HG02840 (cell line): ENCODE data around the gene GOLGA8N.
"Not testable (repeated sequence)": the region's sequence is repeated elsewhere in the genome, so short reads cannot be mapped to it uniquely, and the experiment has no call there.

Experiments
- ATAC-seq: cut with Tn5 transposase; IDR thresholded peaks from one replicate; pipeline ENCODE4 v1.9.1; 2021; ENCODE audit warnings: mild to moderate bottlenecking, moderate library complexity, moderate number of reproducible peaks; ENCODE audit not compliant: unreplicated experiment, low FRiP score

Gene GOLGA8N

DNA sequence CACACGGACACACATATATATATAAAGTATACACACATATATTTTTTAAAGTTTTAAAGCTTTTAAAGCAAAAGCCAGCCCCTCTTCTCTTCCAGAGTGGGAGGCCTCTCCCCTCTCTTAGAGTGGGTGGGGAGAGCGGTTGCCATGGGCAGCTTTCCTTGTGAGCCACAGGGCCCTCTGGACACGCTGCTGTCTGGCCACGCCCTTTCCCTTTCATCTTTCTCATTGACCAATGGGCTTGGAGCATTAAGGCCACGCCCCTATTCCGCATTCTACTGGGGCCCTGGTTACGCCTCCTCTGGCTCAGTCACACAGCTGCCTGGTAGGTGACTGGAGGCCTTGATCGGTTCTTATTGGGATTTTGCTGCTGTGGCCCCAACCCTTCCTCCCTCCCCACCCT lies at the start of gene GOLGA8N:
GOLGA8N (plus strand) TSS at position 306 of the 400 bp plus-strand sequence.
- ATAC-seq, result not testable (repeated sequence)

- not testable (repeated sequence) for ATAC-seq
These were observed 49.8 kb upstream of the GOLGA8N start for GRCh38 chr15:32543456-32543855.

GRCh38 chr15:32545129-32545528 lies 48.1 kb upstream of the GOLGA8N start:
- ATAC-seq, result not testable (repeated sequence)

DNA sequence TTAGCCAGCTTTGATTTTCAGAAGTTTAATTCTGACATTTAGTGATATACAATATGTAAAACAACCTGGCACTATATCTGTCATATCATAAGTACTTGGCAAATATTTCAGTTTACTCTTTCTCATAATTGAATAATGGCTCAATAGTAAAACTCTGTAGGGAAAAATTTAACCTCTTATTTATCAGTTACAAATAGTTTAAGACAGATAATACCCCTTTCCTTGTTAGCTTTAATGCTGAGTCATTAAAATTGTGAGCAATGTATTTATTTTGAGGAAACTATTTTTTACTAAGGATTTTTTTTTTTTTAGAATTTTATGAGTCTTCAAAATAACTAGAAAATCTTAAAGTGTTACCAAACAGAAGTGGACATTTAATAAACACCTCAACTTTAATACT lies 38.7 kb upstream of the GOLGA8N start:
- ATAC-seq, result not testable (repeated sequence)

DNA sequence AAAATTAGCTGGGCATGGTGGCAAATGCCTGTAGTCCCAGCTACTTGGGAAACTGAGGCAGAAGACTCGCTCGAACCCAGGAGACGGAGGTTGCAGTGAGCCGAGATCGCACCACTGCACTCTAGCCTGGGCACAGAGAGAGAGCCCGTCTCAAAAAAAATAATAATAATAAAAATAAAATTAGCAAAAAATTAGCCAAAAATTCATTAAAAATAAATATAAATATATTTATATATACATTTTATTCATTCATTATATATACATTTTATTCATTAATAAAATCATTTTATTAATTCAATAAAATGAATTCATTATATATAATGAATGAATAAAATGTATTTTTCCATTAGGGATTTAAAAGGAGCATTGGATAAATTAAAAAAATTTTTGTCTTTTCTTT lies 31.1 kb upstream of the GOLGA8N start:
- not testable (repeated sequence) for ATAC-seq

- ATAC-seq, result not testable (repeated sequence)
These were observed 24.3 kb upstream of the GOLGA8N start for GRCh38 chr15:32568988-32569387.

GRCh38 chr15:32578482-32578881 lies 14.8 kb upstream of the GOLGA8N start:
- ATAC-seq, result not testable (repeated sequence)

DNA sequence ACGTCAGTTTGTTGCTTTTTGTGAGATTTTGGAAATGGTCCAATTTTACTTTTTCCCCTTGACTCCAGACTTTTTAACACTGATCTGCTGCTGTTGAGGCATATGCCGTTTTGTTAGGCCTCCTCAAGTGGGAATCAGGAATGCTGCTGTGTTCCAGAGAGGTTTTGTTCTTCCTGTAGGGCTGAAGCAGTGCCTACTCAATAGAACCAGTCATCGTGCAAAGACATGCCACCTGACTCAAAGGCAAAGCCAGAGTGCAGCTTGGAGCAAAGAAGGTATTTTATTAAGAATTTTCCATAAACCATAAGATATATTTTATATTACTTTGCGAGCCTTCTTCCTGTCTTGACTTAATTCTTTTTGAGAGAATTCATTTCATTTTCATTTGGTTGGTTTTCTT lies 7.4 kb upstream of the GOLGA8N start:
- ATAC-seq, result not testable (repeated sequence)

GRCh38 chr15:32609518-32609917 lies 16.3 kb downstream of the GOLGA8N start:
- not testable (repeated sequence) for ATAC-seq

- not testable (repeated sequence) for ATAC-seq
These were observed 17.5 kb downstream of the GOLGA8N start for GRCh38 chr15:32610719-32611118.

DNA sequence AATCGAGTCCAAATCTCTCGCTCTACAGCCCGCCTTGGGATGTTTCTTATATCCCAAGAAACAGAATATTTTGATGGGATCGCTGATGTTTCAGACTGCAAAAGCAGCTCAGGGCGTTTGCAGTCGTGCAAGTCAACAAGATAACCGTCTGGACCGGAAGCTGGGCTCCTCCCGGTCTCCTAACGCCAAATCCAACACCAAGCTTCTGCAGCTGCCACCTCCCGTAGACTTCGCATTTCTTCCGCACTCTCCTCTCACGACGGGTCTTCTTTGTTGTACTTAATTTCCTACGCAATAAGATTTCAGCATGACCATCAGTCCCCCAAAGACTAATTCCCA lies 21.4 kb downstream of the GOLGA8N start:
- peak; percentile 16 for ATAC-seq

DNA sequence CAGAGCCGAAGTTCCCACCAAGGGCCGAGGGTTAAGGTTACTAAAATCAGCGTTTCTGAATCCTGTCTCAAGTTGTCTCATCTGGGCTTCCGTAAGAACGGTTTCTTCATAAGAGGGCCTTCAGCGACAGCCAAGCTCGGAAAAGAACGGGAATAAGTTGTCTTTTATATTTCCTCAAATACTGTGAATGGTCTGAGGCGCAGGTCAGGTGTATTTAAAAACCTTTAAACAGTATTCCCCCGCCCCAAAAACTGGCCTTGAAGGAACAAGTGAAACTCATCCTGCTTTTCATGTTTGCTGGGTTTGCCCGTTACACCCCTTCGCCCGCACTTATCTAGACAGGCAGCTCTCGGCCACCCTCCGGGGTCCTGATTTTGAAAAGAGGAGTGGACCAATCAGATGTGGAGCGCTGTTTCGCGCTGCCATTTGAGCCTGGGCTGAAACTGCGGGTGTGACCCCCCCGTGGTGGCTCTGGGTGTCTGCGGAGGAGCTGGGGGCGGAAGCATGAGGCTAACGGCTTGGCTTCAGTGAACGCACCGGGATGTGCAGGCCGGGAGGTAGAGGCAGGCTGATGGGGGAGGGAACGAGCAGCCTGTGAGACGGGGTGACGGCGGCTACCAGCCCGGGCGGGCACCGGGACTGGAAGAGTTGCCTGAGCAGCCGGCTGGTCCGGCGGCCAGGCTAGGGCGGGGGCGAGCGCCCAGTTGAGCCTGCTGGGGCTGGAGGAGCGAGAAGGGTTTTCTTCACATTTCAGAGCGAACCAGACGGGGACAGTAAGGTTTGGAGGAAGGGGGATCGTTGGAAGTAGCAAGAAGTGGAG lies 22.0 kb downstream of the GOLGA8N start, which contains the start of gene ARHGAP11A:
ARHGAP11A (plus strand) TSS at position 454 of the 820 bp plus-strand sequence. CDS start 708 bp downstream, outside the sequence.
- peak; percentile 71 for ATAC-seq

GRCh38 chr15:32615871-32616426 lies 22.7 kb downstream of the GOLGA8N start:
- peak; percentile 5 for ATAC-seq

DNA sequence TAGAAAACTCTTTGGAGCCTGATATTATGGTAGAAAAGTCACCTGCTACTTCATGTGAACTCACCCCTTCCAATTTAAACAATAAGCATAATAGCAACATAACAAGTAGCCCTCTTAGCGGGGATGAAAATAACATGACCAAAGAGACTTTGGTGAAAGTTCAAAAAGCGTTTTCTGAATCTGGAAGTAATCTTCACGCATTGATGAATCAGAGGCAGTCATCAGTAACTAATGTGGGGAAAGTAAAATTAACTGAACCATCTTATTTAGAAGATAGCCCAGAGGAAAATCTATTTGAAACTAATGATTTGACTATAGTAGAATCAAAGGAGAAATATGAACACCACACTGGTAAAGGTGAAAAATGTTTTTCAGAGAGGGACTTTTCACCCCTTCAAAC lies 43.2 kb downstream of the GOLGA8N start:
- ATAC-seq, result no peak

GRCh38 chr15:32636908-32637567 lies 43.8 kb downstream of the GOLGA8N start:
- no peak for ATAC-seq

DNA sequence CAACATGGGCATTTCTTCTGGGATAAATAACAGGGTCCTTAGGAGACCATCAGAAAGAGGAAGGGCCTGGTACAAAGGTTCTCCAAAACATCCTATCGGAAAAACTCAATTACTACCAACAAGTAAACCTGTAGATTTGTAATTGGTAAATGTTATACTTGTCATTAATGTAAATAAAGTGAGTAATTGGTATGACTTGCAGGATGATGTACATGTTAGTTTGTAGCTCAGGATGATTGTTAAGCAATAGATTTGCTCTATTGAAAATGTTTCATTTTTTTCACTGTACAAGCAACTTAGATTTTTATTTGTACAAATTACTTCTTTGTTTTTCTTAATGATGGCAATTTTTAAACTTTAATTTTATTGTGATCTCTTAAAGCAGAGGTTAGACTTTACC lies 44.4 kb downstream of the GOLGA8N start:
- ATAC-seq, result no peak

DNA sequence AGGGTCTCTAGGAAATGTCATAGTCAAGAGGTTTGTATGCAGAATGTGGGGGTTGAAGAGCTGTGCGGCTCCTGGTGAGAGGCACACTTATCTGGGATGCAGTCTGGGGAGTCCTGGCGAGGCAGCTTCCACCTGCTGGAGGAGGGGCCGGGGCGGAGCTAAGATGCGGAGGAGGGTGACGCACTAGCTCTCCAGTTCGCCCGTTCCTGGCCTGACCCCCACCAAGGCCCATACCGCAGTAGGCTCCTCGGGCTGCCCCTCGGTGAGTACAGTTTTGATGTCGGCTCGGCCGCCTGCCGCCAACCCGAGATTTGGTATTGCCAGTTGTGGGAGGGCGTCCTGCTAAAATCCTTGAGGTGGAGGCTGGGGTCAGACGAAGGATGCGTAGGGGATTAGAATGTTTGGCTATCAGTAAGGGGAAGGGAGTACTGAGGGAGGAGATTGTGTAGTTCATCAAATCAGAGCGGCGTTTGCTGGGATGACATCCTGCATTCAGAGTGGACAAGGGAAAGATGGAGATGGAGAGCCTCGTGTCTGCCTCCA lies 48.3 kb downstream of the GOLGA8N start, which contains the start of gene SCG5:
SCG5 (plus strand) TSS at position 194 of the 543 bp plus-strand sequence. CDS start 1,883 bp downstream, outside the sequence.
- no peak for ATAC-seq

DNA sequence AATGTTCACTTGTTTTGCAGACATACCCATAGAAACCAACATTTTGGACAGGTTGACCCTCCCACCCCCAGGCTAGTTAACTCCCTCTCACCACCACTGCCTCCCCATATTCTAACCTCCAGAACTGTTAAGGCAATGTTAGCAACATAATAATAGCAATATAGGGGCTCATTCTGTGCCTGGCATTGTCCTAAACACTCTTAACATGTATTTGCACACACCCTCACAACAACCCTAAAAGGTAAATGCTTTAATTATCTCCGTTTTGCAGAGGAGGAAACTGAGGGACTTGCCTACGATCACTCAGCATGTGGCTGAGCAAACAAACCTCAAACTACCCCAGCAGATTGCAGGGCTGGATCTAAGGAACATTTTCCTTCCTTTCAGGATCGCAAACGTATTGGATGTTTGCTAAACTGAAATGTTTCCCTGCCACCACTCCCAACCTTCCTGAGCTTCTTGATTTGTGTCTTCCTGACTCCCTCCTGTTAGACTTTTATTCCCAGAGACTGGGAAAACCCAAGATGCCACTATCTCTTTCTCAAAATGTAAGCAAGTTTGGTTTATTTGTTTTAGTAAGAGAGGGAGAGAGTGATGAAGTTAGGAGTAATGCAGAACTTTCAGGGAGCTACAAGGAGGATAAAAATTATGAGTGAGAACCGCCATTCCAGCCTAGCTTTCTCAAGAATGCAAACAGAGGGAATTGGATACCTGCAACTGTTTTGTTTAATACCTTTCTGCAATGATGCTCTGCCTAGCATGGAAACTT lies 49.6 kb downstream of the GOLGA8N start:
- ATAC-seq, result no peak

DNA sequence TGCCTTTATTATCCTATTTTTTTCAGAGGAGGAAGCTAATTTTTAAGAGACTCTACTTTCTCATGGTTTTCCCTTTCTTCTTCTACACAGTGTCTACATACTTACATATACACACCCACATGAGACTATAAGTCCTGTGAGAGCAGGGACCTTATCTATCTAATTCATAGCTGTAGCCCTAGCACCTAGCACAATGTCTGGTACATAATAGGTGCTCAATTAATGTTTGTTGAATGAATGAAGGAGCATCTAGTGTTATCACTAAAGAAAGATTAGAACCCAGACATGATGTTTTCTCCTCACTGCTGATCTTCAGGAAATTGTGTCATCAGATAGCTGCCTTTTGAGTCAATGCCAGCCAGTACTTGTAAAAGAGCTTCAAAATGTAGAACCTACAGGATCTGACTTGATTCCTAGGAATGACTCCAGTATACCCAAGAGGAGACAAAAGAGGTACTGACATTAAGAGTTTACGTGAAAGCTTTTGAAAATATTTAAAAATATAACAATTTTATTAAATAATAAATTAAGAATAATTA lies 50.7 kb downstream of the GOLGA8N start:
- ATAC-seq, result no peak

GRCh38 chr15:32646291-32646690 lies 53.0 kb downstream of the GOLGA8N start:
- ATAC-seq, result no peak
